ENCODE measurements around the gene ZNF394. TPM values are rescaled to one million over a fixed set of nuclear protein-coding genes. Genes with fewer than 3 reads are reported as not detected.
A peak's percentile ranks its signal among the peaks of the same experiment; 100 is the strongest.

The ZNF394 gene
- polyA plus RNA-seq, 4 donors, result 13.5 to 20.8 (median 16.1) TPM

DNA sequence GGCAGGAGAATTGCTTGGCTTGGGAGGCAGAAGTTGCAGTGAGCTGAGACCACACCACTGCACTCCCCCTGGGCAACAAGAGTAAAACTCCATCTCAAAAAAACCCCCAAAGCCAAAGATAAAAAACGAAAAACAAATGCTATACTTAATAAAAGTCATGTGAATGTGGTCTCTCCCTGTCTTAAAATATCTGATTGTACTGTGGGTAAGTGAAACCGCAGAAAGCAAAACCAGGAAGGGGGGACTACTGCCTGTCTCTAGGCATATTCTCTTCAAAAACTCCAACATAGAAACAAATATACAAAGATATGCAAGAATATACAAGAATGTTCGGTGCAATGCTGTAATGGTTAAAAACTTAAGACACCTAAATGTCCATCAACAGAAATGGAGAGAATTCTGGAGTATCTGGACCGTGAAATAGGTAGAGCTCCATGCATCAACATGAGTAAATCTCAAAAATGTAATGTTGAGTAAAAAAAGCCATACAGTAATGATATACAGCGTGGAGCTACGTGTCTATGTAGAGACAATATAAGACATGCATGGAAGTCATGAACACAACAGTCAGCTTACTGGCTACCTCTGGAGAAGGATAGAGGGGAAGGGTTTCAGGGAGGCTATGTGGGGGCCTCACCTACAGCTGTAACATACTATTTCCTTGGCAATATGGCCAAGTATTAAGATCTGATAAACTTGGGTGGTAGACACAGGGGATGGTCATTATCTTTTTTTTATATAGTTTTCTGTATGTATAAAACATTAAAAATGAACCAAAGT, 2.1 kb downstream of the ZNF394 start:
- DNase-seq (ENCODE audit: low read depth in 4 of 4, low spot score in 2 of 4), result no peak

GRCh38 chr7:99493823-99494222, 6.3 kb downstream of the ZNF394 start:
- no peak for DNase-seq (ENCODE audit: low read depth in 4 of 4, low spot score in 2 of 4)

DNA sequence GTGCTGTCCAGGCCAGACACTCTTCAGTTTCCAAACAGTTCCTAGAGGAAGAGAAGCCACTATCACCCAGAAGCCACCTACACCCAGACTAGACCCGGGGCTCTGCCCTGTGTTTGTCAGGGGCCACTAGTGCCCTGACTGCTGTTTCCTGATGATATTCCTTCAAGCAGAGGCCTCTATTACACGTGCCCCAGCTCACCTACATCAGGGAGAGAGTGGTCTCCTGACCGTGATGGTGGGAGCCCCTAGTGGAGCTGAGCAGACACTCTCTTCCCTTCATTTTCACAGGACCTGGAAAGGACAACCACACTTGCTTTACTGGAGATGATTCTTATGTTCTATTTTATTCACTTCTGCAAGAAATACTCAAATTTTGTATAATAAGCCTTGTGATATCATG, 9.2 kb downstream of the ZNF394 start:
- no peak for DNase-seq (ENCODE audit: low read depth in 4 of 4, low spot score in 2 of 4)

DNA sequence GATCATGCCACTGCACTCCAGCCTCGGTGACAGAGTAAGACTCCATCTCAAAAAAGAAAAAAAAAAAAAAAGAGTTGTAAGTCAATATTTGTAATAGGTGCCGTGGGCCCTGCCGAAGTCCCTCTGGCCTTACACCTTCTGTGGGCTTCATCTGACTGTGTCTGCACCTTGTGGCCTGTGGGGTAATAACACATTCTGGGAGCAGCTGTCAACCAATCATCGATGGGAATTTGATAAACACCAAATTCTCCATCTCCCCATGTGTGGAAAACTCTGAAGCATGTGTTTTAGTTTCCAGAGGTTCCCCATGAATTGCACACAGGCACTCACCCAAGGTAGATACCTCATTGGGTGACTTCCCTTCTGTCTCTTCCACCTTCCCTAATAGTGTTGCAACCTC, 10.8 kb downstream of the ZNF394 start:
- DNase-seq (ENCODE audit: low read depth in 4 of 4, low spot score in 2 of 4), result no peak

DNA sequence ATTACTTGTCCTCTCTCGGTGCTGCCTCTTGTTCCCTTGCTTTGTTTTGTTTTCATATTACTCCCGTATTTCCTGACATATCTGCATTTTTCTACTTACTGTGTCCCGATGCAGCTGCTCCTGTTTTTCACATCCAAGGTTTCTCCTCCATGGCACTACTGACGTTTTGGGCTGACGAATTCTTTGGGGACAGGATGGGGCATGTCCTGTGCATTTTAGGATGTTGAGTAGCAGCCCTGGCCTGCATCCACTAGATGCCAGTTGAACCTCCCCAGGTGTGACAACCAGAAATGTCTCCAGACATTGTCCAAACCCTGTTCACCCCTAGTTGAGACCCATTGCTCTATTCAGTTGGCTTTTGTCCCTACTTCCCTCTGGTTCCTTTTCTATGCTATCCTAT, 15.0 kb downstream of the ZNF394 start:
- no peak for DNase-seq (ENCODE audit: low read depth in 4 of 4, low spot score in 2 of 4)

DNA sequence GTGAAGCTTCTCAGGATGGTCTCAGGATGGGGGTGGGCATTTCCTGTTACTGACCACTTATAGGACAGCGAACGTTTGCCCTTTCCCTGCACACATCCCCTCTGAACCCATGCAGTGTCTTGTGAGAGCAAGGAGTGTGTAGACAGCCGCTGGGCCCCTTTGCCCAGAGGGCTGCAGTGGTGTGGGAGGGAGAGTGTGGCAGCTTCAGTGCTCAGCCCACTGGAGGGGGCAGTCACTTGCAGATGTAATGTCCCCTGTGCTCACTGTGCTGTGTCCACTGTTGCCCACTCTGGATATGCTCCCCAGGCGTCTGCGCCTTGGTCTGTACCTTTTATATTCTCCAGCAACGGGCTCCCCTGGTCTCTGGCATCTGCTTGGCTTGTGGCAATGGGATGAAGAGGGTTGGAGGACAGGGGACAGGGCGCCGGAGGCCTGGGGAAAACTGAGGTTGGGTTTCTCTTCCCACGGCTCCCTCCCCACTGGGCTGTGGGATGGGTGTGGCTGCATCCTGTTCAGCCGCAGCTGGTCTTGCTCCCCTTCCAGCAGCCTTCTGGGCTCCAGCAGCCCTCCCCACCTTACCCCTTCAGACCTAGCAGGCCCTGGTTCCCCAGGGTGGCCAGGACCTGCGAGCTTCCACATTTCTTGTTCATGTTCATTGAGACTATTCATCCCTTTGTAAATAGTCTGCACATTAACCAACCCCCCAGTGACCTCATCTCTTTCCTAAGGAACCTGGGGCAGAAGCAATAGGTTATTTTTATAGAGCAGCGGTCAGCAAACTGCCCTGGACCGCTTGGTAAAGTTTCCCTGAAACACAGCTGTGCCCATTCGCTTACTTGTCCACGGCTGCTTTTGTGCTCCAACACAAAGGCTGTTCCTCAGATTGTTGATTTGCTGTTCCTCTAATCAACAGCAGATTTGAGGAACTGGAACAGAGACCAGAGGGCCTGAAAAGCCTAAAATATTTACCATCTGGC, 21.3 kb downstream of the ZNF394 start:
- no peak for DNase-seq (ENCODE audit: low read depth in 4 of 4, low spot score in 2 of 4)

DNA sequence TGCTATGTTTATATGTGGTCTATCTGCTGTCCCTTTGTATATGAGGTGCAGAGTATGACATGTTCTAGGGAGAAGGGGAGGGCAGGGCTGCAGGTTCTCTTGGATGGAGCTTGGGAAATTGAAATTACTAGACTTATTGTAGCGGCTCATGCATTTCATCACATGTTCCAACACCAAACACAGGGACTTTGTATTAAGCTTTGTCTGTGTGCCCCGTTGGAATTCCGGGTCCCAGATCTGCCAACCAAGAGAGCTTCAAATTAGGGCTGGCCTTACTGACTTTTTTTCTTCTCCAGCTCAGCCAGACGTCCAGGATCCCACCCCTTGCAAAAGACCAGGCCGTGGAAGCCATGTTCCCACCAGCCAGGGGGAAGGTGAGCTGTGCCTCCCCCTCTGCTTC, 24.0 kb downstream of the ZNF394 start:
- no peak for DNase-seq (ENCODE audit: low read depth in 4 of 4, low spot score in 2 of 4)

- DNase-seq (ENCODE audit: low read depth in 4 of 4, low spot score in 2 of 4), result peak in 1 of 4 donors; percentile 23
These were observed 26.8 kb downstream of the ZNF394 start for GRCh38 chr7:99473315-99473596.

- DNase-seq (ENCODE audit: low read depth in 4 of 4, low spot score in 2 of 4), result peak; percentile 75 to 95 (median 89)
These were observed 27.3 kb downstream of the ZNF394 start, which contains the start of gene ZNF789 for GRCh38 chr7:99472561-99473314. Gene ZNF789, plus strand, starts transcription at chr7:99472890. Its CDS starts 3,567 bp downstream, at chr7:99476457.

GRCh38 chr7:99469381-99470065, 30.6 kb downstream of the ZNF394 start:
- no peak for DNase-seq (ENCODE audit: low read depth in 4 of 4, low spot score in 2 of 4)

DNA sequence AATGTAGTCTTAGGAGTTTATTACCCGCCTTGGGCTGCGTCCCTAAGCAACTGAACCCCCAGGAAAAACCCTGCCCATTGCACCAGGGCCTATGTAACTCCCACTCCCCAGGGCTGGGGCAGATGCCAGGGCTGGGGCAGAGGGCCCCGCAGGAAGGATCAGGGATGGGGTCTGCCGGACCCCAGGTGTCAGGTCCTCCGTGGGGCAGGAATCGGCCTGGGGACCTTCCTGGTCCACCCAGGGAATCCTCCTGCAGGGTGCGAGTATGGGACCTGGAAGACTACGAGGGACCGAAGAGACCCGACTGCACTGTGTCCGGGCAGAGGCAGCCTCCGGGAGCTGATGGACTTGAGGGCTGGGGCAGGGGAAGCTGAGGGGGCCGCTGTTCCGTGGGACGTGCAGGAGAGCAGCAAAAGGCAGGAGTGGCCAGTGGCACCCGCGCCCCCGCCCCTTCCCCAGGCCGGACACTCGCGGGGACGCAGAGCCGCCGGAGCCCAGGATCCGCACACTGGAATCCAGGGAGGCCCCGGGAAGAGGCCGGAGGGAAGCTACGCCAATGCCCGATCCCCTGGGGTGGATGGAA, 31.7 kb downstream of the ZNF394 start:
- no peak for DNase-seq (ENCODE audit: low read depth in 4 of 4, low spot score in 2 of 4)

- peak in 1 of 4 donors; percentile 2 for DNase-seq (ENCODE audit: low read depth in 4 of 4, low spot score in 2 of 4)
These were observed 34.7 kb downstream of the ZNF394 start for GRCh38 chr7:99465421-99465768.

- no peak for DNase-seq (ENCODE audit: low read depth in 4 of 4, low spot score in 2 of 4)
These were observed 38.9 kb downstream of the ZNF394 start for GRCh38 chr7:99461221-99461620.

- DNase-seq (ENCODE audit: low read depth in 4 of 4, low spot score in 2 of 4), result no peak
These were observed 39.4 kb downstream of the ZNF394 start for GRCh38 chr7:99460651-99461050.

GRCh38 chr7:99459087-99459486, 41.0 kb downstream of the ZNF394 start:
- DNase-seq (ENCODE audit: low read depth in 4 of 4, low spot score in 2 of 4), result no peak

DNA sequence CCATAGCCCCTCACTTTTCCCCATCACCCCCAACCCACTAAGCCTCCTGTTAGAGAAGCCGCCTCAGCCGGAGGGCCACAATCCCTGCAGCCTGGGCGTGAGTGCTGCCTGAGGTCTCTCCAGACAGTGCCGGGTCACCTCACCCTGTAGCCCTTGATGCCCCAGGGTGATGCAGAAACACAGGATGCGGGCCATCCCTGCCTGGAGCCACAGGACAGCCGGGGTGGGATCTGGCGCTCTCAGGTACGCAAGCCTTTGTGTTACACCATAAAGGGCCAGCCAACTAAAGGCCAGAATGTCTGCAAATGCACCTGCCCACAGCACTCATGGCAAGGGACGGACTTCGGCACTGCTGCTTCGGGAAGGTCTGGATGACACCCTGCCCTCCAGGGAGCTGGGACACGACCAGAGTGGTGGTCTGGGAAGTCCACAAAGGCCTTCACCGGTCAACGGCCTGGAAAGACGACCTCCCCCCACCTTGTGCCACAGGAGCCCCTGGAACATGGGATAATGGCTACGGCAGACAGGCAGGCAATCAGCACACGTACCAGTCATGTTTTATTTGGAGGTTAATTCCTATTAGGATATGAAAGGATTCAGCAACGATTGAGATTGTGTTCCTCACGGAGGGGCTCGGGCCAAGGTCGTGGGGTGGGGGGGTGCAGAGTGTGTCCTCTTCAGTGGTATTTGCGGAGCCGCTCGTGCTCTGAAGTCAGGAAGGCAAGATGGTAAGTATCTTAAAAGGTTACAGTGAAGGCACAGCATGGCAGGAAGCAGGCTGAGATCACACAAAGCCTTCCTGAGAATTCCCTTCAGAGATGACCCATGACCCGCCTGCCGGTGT, 42.2 kb downstream of the ZNF394 start:
- no peak for DNase-seq (ENCODE audit: low read depth in 4 of 4, low spot score in 2 of 4)

- DNase-seq (ENCODE audit: low read depth in 4 of 4, low spot score in 2 of 4), result no peak
These were observed 42.9 kb downstream of the ZNF394 start for GRCh38 chr7:99457050-99457649.

DNA sequence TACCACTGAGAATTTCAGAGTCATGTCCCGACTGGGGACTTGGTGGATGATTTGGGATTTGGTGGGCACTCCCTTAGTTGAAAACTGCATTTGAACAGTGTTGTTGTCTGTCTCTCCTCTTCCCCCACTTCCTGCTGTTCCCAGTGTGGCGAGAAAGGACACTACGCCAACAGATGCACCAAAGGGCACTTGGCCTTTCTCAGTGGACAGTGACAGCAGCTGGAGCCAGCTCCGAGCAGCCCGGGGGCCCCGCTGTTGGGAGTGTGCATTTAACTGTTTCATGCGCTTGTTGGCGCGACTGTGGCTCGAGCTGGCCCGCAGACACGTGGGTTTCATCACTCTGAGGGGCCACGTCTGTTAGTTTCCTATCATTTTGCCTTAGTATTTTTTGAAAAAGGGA, 43.8 kb downstream of the ZNF394 start:
- no peak for DNase-seq (ENCODE audit: low read depth in 4 of 4, low spot score in 2 of 4)

GRCh38 chr7:99455874-99456273, 44.2 kb downstream of the ZNF394 start:
- DNase-seq (ENCODE audit: low read depth in 4 of 4, low spot score in 2 of 4), result no peak
